Left lung (tissue), 10 donors: Measurements from ENCODE around the gene CEL. TPM values are rescaled to one million over a fixed set of nuclear protein-coding genes. Genes with fewer than 3 reads are reported as not detected.

Source experiments
- ATAC-seq: fragments of 200-7000 bp; cut with Tn5 transposase; one replicate; pipeline ENCODE4 v1.9.1; 2020; ENCODE audit warnings: moderate library complexity
- DNase-seq, 4 donors: peaks; one replicate each; pipeline ENCODE4 v3.0.0-alpha.2; 2013 to 2020
- H3K27ac ChIP-seq, 2 donors: fragments of 200-600 bp; sonication (generic) in 1 of 2; one replicate each; pipeline versions ENCODE4 v1.5.0 to v1.8.0; 2020 to 2021
- H3K27me3 ChIP-seq, 2 donors: fragments of 200-600 bp; sonication (generic) in 1 of 2; one replicate each; pipeline versions ENCODE4 v1.5.0 to v1.8.0; 2020 to 2021
- H3K36me3 ChIP-seq, 2 donors: fragments of 200-600 bp; sonication (generic) in 1 of 2; one replicate each; pipeline versions ENCODE4 v1.5.0 to v1.8.0; 2020 to 2021
- H3K4me1 ChIP-seq, 2 donors: fragments of 200-600 bp; one replicate each; pipeline ENCODE4 v1.8.0; 2021
- H3K4me3 ChIP-seq, 2 donors: fragments of 200-600 bp; sonication (generic) in 1 of 2; one replicate each; pipeline versions ENCODE4 v1.5.0 to v1.8.0; 2020 to 2021; ENCODE audit warnings: mild to moderate bottlenecking in 1 of 2
- H3K9me3 ChIP-seq, 2 donors: fragments of 200-600 bp; sonication (generic) in 1 of 2; one replicate each; pipeline versions ENCODE4 v1.5.0 to v1.8.0; 2020 to 2021
- CTCF ChIP-seq, 2 donors: fragments of 200-600 bp; sonication (generic) in 1 of 2; IDR thresholded peaks; one replicate each; pipeline versions ENCODE4 v1.5.0 to v1.8.0; 2021; ENCODE audit warnings: antibody characterized with exemption in 2 of 2
- intact Hi-C, 2 donors: fragments of 100-400 bp; cut with DNase I; formaldehyde crosslinking; loops; one replicate each; pipeline versions ENCODE4 v1.11.2 to v1.14.2; 2022
- polyA plus RNA-seq, 6 donors: library from polyadenylated mRNA; unstranded; fragments of 120-200 nt; gene quantifications; one replicate each; pipeline ENCODE4 v1.2.1, GENCODE V29; 2013; ENCODE audit not compliant: insufficient read length in 6 of 6
- total RNA-seq, 2 donors: library from RNA; stranded (reverse); fragmentation: NEBNext Ultra II Directional; extraction: Animal tissue kit (Norgen Biotek cat#: 25700); gene quantifications; one replicate each; pipeline ENCODE4 v1.2.1, GENCODE V29; 2021
- donor health status: DM: no; HTN: yes; CAD: no.
- donor health status: DM: no; HTN: no; CAD: no.

The CEL gene
- total and polyA plus RNA-seq, 8 donors, result 0.47 to 2.6 (median 2.0) TPM

- Histone ChIP-seq H3K9me3 (no peaks in the 10 kb centered on the region), H3K27ac (no peak overlapping the region), H3K36me3 (peaks cover 0 to 99% of the 10 kb centered on the region in 2 donors), H3K4me3 (no peak overlapping the region), H3K4me1 (no peaks in the 10 kb centered on the region), H3K27me3 (no peaks in the 10 kb centered on the region)
- intact Hi-C loops, result no loop called here
- TF ChIP-seq CTCF (IDR thresholded peaks at IDR 0.05), result no peak
- DNase-seq, result no peak
- no peak for ATAC-seq
Observed at GRCh38 chr9:133050142-133050541, 11.6 kb upstream of the CEL start.

DNA sequence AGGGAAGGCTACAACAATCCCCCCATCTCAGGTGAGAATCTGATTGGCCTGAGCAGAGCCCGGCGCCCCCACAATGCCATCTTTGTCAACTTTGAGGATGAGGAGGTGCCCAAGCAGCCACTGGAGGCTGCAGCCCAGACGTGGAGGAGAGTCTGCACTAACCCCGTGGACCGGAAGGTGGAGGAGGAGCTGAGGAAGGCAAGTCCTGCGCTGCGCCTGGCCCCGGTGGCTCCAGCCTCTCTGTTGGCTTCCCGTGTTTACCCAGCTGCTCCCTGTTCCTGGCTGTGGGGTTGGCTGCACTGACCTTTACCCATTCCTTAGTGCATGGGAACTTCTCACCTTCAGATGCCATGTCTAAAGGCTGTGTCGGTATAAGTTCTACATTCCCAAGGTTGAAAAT, 11.0 kb upstream of the CEL start:
- intact Hi-C loops, result no loop called here
- no peaks in the 10 kb centered on the region for H3K9me3 ChIP-seq
- ATAC-seq (no peak), DNase-seq (peak in 1 of 4 donors; percentile 50)
- no peak overlapping the region for H3K4me3 ChIP-seq
- TF ChIP-seq CTCF (IDR thresholded peaks at IDR 0.05), result no peak
- no peaks in the 10 kb centered on the region for H3K4me1 ChIP-seq
- H3K27ac ChIP-seq, result no peak overlapping the region
- H3K27me3 ChIP-seq, result no peaks in the 10 kb centered on the region
- peaks cover 0 to 99% of the 10 kb centered on the region in 2 donors for H3K36me3 ChIP-seq

DNA sequence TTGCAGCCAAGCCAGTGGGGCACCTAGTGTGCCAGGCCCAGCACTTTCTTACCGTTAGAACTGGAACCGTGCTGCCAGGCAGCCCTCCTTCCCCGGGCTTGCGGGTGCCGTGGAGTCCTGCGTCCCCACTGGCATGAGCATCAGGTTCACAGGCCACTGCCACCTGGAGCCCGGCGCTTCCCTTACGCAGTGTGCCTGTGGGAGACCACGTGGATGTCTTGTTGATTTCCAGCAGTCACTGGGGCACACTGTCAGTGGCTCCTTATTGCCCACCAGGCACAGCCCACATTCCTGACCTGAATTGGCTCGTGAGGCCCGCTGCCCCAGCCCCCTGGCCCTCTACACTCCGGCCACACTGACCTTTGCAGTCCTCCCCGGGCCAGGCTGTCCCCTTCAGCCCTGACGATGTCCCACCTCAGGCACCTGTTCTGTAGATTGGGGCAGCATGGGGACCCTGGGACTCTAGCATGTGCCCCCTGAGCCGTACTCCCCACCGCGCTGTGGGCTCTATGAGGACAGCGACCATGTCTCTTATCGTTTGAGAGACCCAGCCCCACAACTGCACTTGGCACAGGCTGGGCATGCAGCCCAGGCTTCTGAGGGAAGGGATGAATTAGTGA, 10.4 kb upstream of the CEL start:
- no peak overlapping the region for H3K4me3 ChIP-seq
- H3K27me3 ChIP-seq, result no peaks in the 10 kb centered on the region
- H3K36me3 ChIP-seq, result peaks cover 0 to 99% of the 10 kb centered on the region in 2 donors
- TF ChIP-seq CTCF (IDR thresholded peaks at IDR 0.05), result no peak
- no peaks in the 10 kb centered on the region for H3K4me1 ChIP-seq
- no peak for ATAC-seq
- intact Hi-C loops, result no loop called here
- no peaks in the 10 kb centered on the region for H3K9me3 ChIP-seq
- peak in 1 of 4 donors; percentile 62 for DNase-seq
- H3K27ac ChIP-seq, result no peak overlapping the region

DNA sequence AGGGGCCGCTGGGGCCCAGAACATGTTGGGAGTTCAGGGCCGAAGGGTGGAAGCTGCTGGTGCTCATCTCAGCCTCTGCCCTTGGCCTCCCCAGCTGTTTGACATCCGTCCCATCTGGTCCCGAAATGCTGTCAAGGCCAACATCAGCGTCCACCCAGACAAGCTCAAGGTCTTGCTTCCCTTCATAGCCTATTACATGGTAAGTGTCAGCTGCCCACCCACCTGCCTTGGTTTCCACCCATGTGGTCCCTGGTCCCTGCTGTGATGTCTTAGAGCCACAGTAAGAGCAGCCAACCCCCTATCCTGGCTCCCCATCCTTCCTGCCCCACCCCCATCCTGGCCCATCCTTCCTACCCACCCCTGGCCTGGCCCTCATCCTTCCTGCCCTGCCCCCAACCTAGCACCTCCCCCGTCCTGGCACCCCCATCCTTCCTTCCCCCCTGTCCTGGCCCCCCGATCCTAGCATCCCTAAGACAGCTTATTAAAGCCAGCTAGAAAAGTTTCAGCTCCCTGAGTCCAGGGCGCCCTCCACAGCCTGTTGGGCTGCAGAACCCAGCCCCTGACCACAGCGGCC, 9.7 kb upstream of the CEL start:
- no peaks in the 10 kb centered on the region for H3K9me3 ChIP-seq
- TF ChIP-seq CTCF (IDR thresholded peaks at IDR 0.05), result no peak
- no peak for ATAC-seq
- H3K27me3 ChIP-seq, result no peaks in the 10 kb centered on the region
- H3K4me3 ChIP-seq, result no peak overlapping the region
- peak in 1 of 4 donors; percentile 45 for DNase-seq
- H3K27ac ChIP-seq, result no peak overlapping the region
- H3K4me1 ChIP-seq, result no peaks in the 10 kb centered on the region
- intact Hi-C loops, result no loop called here
- H3K36me3 ChIP-seq, result peaks cover 0 to 99% of the 10 kb centered on the region in 2 donors

DNA sequence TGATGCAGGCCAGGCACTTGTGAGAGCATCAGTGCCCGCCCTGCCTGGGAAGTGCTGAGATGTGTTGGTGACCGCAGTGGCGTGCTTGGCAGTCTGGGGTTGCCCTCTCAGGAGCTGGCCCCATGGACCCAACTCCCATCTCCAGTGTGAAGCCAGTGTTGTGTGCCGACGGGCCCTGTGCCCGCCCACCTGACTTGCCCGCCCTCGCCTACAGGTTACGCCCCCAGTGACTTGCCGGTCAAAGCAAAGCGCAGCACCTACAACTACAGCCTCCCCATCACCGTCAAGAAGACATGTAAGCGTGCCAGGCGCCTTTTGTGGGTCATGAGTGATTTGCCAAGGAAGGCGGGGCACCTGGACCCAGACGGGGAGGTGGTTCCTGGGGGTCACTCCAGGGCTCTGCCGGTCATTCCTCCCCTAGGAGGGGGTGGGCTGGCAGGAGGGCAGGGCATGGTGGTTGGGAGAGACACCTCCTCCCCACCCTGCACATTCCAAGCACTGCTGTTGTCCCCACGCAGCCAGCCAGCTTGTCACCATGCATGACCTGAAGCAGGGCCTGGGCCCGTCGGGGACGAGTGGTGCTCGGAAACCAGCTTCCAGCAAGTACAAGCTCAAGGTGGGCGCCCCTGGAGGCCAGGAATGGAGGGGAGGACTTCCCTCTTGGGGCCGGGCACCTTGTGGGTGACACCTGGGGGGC, 7.4 kb upstream of the CEL start:
- Histone ChIP-seq H3K27ac (no peak overlapping the region), H3K4me3 (no peak overlapping the region), H3K9me3 (no peaks in the 10 kb centered on the region), H3K27me3 (no peaks in the 10 kb centered on the region), H3K36me3 (peaks cover 0 to 93% of the 10 kb centered on the region in 2 donors), H3K4me1 (peaks cover 0 to 4% of the 10 kb centered on the region in 2 donors)
- TF ChIP-seq CTCF (IDR thresholded peaks at IDR 0.05), result no peak
- DNase-seq (peak in 1 of 4 donors; percentile 75), ATAC-seq (no peak)
- intact Hi-C loops, result no loop called here
